Endothelial cell of umbilical vein (primary cell): ENCODE results near the gene CASK. TPM values are rescaled to one million over a fixed set of nuclear protein-coding genes. Genes with fewer than 3 reads are reported as not detected.

Experiments used
- BruUV-seq: library from RNA; stranded (reverse); fragments of 400-500 nt; replicated peaks from 2 replicates; lab custom pipeline; 2021; lab: Mats Ljungman, UMichigan
- CTCF ChIA-PET: fragments of 300-600, 350-600 bp; sonication (Branson Sonifier 250); formaldehyde crosslinking; loops from one replicate; lab custom pipeline; 2021; ENCODE audit warnings: antibody characterized with exemption, inconsistent platforms; lab: Charles Lee
- POLR2A ChIA-PET: fragments of 300-600, 350-600 bp; sonication (Branson Sonifier 250); formaldehyde crosslinking; loops from one replicate; lab custom pipeline; 2021; ENCODE audit warnings: antibody characterized with exemption, inconsistent platforms; lab: Charles Lee
- DNase-seq: peaks from one replicate; pipeline ENCODE4 v3.0.0-alpha.2; 2011; ENCODE audit warnings: low read depth, low spot score
- FAIRE-seq: peaks from 2 replicates; lab custom pipeline; 2011; peaks lifted over from hg19 to GRCh38; lab: Jason Lieb, UNC
- H2AFZ ChIP-seq: 2 replicates; pipeline ENCODE4 v1.6.0; 2012; ENCODE audit warnings: low read depth, low read length, control low read depth, inconsistent platforms
- H3K27ac ChIP-seq: 2 replicates; pipeline ENCODE4 v1.5.1; 2011; ENCODE audit warnings: low read depth, mild to moderate bottlenecking, control low read depth, low read length, moderate library complexity; ENCODE audit not compliant: insufficient read depth
- H3K27me3 ChIP-seq, 2 experiments: 2 replicates each; pipeline versions ENCODE4 v1.6.0 to v1.6.1; 2011; ENCODE audit warnings: low read length in 2 of 2, mixed read lengths in 1 of 2; ENCODE audit not compliant: control insufficient read depth in 2 of 2, insufficient read depth in 2 of 2
- H3K36me3 ChIP-seq, 2 experiments: 2 replicates in 1 of 2; 3 replicates in 1 of 2; pipeline ENCODE4 v1.5.1; 2011; ENCODE audit warnings: low read length in 2 of 2, mild to moderate bottlenecking in 1 of 2, moderate library complexity in 1 of 2; ENCODE audit not compliant: control insufficient read depth in 2 of 2, insufficient read depth in 2 of 2; ENCODE audit errors: extremely low read depth in 1 of 2
- H3K4me1 ChIP-seq: 3 replicates; pipeline ENCODE4 v1.5.1; 2011; ENCODE audit warnings: mild to moderate bottlenecking, low read length; ENCODE audit not compliant: control insufficient read depth, insufficient read depth; ENCODE audit errors: extremely low read depth
- H3K4me2 ChIP-seq: 2 replicates; pipeline ENCODE4 v1.6.1; 2011; ENCODE audit warnings: low read length, control low read depth, mixed read lengths; ENCODE audit not compliant: insufficient read depth
- H3K4me3 ChIP-seq, 3 experiments: fragments of 200-600 bp in 1 of 3; sonication (generic), shearing (Covaris generic) in 1 of 3; replicated peaks in 1 of 3; 2 replicates each; pipeline ENCODE4 v1.5.1; 2011 to 2016; ENCODE audit warnings: control low read depth in 3 of 3, low read length in 3 of 3, mild to moderate bottlenecking in 2 of 3, inconsistent platforms in 1 of 3, low read depth in 1 of 3, moderate library complexity in 1 of 3; ENCODE audit not compliant: insufficient read depth in 1 of 3
- H3K79me2 ChIP-seq: 2 replicates; pipeline ENCODE4 v1.6.0; 2012; ENCODE audit warnings: low read length, inconsistent platforms; ENCODE audit not compliant: control insufficient read depth, insufficient read depth
- H3K9ac ChIP-seq: replicated peaks from 2 replicates; pipeline ENCODE3; 2011; ENCODE audit warnings: low read length, control low read depth; ENCODE audit not compliant: insufficient read depth; ENCODE audit errors: extremely low read depth
- H3K9me1 ChIP-seq: replicated peaks from 3 replicates; pipeline ENCODE4 v1.6.0; 2011; ENCODE audit warnings: mild to moderate bottlenecking, low read length; ENCODE audit not compliant: control insufficient read depth, insufficient read depth; ENCODE audit errors: extremely low read depth
- H3K9me3 ChIP-seq: replicated peaks from 2 replicates; pipeline ENCODE4 v1.5.1; 2012; ENCODE audit warnings: low read length, inconsistent platforms; ENCODE audit not compliant: control insufficient read depth, insufficient read depth
- H4K20me1 ChIP-seq: replicated peaks from 2 replicates; pipeline ENCODE3; 2011; ENCODE audit warnings: mild to moderate bottlenecking, low read length; ENCODE audit not compliant: control insufficient read depth, insufficient read depth; ENCODE audit errors: extremely low read depth
- EZH2 ChIP-seq: IDR thresholded peaks from 2 replicates; pipeline ENCODE4 v1.6.1; 2012; ENCODE audit warnings: borderline replicate concordance, low read depth, mild to moderate bottlenecking, moderate library complexity, low read length, inconsistent platforms; ENCODE audit not compliant: severe bottlenecking
- FOS ChIP-seq: IDR thresholded peaks from 2 replicates; pipeline ENCODE4 v1.6.1; 2011; ENCODE audit warnings: mild to moderate bottlenecking, low read length, moderate library complexity, borderline replicate concordance; ENCODE audit not compliant: insufficient read depth
- GATA2 ChIP-seq: IDR thresholded peaks from 2 replicates; pipeline ENCODE4 v1.7.0; 2011; ENCODE audit warnings: low read depth, mild to moderate bottlenecking, moderate library complexity, mixed read lengths, low read length; ENCODE audit not compliant: insufficient read length, insufficient read depth
- JUN ChIP-seq: IDR thresholded peaks from 2 replicates; pipeline ENCODE4 v1.6.1; 2011; ENCODE audit warnings: borderline replicate concordance, low read depth; ENCODE audit not compliant: insufficient read length, insufficient read depth
- MYC ChIP-seq: IDR thresholded peaks from one replicate; pipeline ENCODE4 v1.6.1; 2011; ENCODE audit warnings: mild to moderate bottlenecking, low read depth, low read length
- POLR2A ChIP-seq: IDR thresholded peaks from 2 replicates; pipeline ENCODE4 v1.6.1; 2012; ENCODE audit warnings: low read depth, mild to moderate bottlenecking, control low read depth, low read length
- POLR2AphosphoS5 ChIP-seq: IDR thresholded peaks from 2 replicates; pipeline ENCODE4 v1.6.1; 2012; ENCODE audit warnings: low read depth, mild to moderate bottlenecking, control low read depth, low read length, moderate library complexity; ENCODE audit not compliant: insufficient read depth
- dilution Hi-C: fragments of 300-500 bp; cut with MboI; formaldehyde crosslinking; loops from one replicate; pipeline ENCODE4 v1.15.0; 2019; ENCODE audit warnings: low sequenced_read_pairs; ENCODE audit not compliant: extremely low pct_ligation_motif_present
- intact Hi-C: fragments of 100-400 bp; cut with micrococcal nuclease; formaldehyde crosslinking; loops from one replicate; pipeline ENCODE4 v1.10.0; 2022
- polyA plus RNA-seq, 4 experiments: library from polyadenylated mRNA; depleted of rRNA in 3 of 4; stranded (reverse) in 3 of 4; unstranded in 1 of 4; fragments of >200 nt; gene quantifications; 2 replicates each; pipeline versions ENCODE4 v1.2.1 to v1.2.3, GENCODE V29; 2011 to 2012; ENCODE audit warnings: missing spikeins in 1 of 4
- total RNA-seq: library from RNA; stranded (reverse); gene quantifications from 2 replicates; pipeline ENCODE4 v1.2.3, GENCODE V29; 2021
- TF ChIP-seq, protein P1 (sequence below), 2 donors: IDR thresholded peaks; 1 replicate in 1 of 2; 2 replicates in 1 of 2; pipeline ENCODE4 v1.5.1; 2011; ENCODE audit warnings: low read length in 2 of 2, mild to moderate bottlenecking in 2 of 2, moderate library complexity in 2 of 2, control low read depth in 1 of 2, inconsistent platforms in 1 of 2, low read depth in 1 of 2; ENCODE audit not compliant: insufficient read depth in 1 of 2; ENCODE audit errors: extremely low read depth in 1 of 2
- TF ChIP-seq, protein P2 (sequence below): IDR thresholded peaks from 2 replicates; pipeline ENCODE4 v1.6.1; 2011; ENCODE audit not compliant: insufficient read depth, insufficient read length

CASK gene
- total and polyA plus RNA-seq, 2 donors (not counting 3 experiments of a cell fraction or from before 2014, with no cell fraction given): 6.4 to 30.4 TPM

DNA sequence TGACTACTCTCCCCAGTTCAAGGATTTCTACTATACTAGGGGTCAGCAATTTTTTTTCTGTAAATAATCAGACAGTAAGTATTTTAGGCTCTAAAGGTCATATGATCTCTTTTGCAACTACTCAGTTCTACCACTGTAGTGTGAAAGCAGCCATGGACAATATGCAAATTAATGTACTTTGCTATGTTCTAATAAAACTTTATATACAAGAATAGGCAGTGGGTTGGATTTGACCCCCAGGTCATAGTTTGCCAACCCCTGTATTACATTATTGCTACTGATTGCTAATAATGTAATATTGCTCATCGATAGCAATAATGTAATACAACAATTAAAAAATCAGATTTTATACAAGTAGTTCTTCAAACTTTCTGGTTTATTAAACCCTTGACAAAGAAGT lies 293.8 kb downstream of the CASK start:
- no peaks in the 10 kb centered on the region for H3K4me1 ChIP-seq
- no peak overlapping the region for H2AFZ ChIP-seq
- TF ChIP-seq POLR2AphosphoS5 (no peak), JUN (no peak), MYC (no peak), GATA2 (no peak), EZH2 (no peak), FOS (no peak), POLR2A (no peak)
- TF ChIP-seq, protein P1, sequence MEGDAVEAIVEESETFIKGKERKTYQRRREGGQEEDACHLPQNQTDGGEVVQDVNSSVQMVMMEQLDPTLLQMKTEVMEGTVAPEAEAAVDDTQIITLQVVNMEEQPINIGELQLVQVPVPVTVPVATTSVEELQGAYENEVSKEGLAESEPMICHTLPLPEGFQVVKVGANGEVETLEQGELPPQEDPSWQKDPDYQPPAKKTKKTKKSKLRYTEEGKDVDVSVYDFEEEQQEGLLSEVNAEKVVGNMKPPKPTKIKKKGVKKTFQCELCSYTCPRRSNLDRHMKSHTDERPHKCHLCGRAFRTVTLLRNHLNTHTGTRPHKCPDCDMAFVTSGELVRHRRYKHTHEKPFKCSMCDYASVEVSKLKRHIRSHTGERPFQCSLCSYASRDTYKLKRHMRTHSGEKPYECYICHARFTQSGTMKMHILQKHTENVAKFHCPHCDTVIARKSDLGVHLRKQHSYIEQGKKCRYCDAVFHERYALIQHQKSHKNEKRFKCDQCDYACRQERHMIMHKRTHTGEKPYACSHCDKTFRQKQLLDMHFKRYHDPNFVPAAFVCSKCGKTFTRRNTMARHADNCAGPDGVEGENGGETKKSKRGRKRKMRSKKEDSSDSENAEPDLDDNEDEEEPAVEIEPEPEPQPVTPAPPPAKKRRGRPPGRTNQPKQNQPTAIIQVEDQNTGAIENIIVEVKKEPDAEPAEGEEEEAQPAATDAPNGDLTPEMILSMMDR (IDR thresholded peaks at IDR 0.05; ENCODE audit: extremely low read depth in 1 of 2, insufficient read depth in 1 of 2, low read depth in 1 of 2, low read length in 2 of 2): no peak
- TF ChIP-seq, protein P2, sequence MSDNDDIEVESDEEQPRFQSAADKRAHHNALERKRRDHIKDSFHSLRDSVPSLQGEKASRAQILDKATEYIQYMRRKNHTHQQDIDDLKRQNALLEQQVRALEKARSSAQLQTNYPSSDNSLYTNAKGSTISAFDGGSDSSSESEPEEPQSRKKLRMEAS: no peak
- H3K9me3 ChIP-seq: no peaks in the 10 kb centered on the region
- DNase-seq (no peak), FAIRE-seq (no peak)
- no peaks in the 10 kb centered on the region for H4K20me1 ChIP-seq
- H3K27me3 ChIP-seq: no peaks in the 10 kb centered on the region
- no peaks in the 10 kb centered on the region for H3K9me1 ChIP-seq
- H3K79me2 ChIP-seq: no peaks in the 10 kb centered on the region
- no TSS peak for BruUV-seq
- intact Hi-C loops: no loop called here
- POLR2A ChIA-PET: no interaction called here
- H3K27ac ChIP-seq: no peak overlapping the region
- H3K4me2 ChIP-seq: no peak overlapping the region
- CTCF ChIA-PET: no interaction called here
- no peak overlapping the region for H3K4me3 ChIP-seq
- no peaks in the 10 kb centered on the region for H3K36me3 ChIP-seq
- H3K9ac ChIP-seq: no peak overlapping the region
- dilution Hi-C loops: no loop called here
